K562 (cell line): ENCODE results near the gene KCNK3. TPM values are rescaled to one million over a fixed set of nuclear protein-coding genes. Genes with fewer than 3 reads are reported as not detected.

Experiments used
- ARID3A ChIP-seq: IDR thresholded peaks from 2 replicates; pipeline ENCODE4 v1.6.1; 2012; ENCODE audit warnings: low read depth, low read length, improper control_type of control experiment, borderline replicate concordance
- ATF7 ChIP-seq: fragments of 450-650 bp; IDR thresholded peaks from 2 replicates; pipeline ENCODE4 v1.7.1; 2014; ENCODE audit warnings: mild to moderate bottlenecking, moderate library complexity
- BHLHE40 ChIP-seq: IDR thresholded peaks from 2 replicates; pipeline ENCODE4 v1.6.1; 2011; ENCODE audit warnings: low read length, improper control_type of control experiment
- CREB1 ChIP-seq, 2 experiments: sonication (generic) in 1 of 2; formaldehyde crosslinking in 1 of 2; IDR thresholded peaks; 2 replicates each; pipeline versions ENCODE4 v1.6.1 to v1.8.0; 2012 to 2022; ENCODE audit warnings: inconsistent platforms in 1 of 2, mild to moderate bottlenecking in 1 of 2, missing genetic modification reagents in 1 of 2, moderate library complexity in 1 of 2
- DMBX1 ChIP-seq: fragments of 250-450 bp; sonication (Bioruptor Pico); IDR thresholded peaks from 2 replicates; pipeline ENCODE4 v1.8.0; 2022; ENCODE audit warnings: inconsistent platforms, mild to moderate bottlenecking, moderate library complexity, borderline replicate concordance
- HDAC1 ChIP-seq, 2 experiments: fragments of 450-650 bp; IDR thresholded peaks; 2 replicates each; pipeline ENCODE4 v1.6.1; 2016 to 2017; ENCODE audit warnings: inconsistent platforms in 1 of 2, mild to moderate bottlenecking in 1 of 2, moderate library complexity in 1 of 2
- IRF1 ChIP-seq: sonication (generic); formaldehyde crosslinking; IDR thresholded peaks from 2 replicates; pipeline ENCODE4 v1.8.0; 2022; ENCODE audit warnings: missing genetic modification reagents, mild to moderate bottlenecking, borderline replicate concordance
- MEIS2 ChIP-seq: fragments of 450-650 bp; IDR thresholded peaks from 2 replicates; pipeline ENCODE4 v1.6.1; 2014; ENCODE audit warnings: mild to moderate bottlenecking; ENCODE audit not compliant: partially characterized antibody
- MNT ChIP-seq, 2 experiments: fragments of 450-650 bp; conservative IDR thresholded peaks; 2 replicates each; pipeline ENCODE4 v1.6.1; 2017; ENCODE audit warnings: mild to moderate bottlenecking in 2 of 2, moderate library complexity in 2 of 2
- USF1 ChIP-seq: sonication (generic); formaldehyde crosslinking; IDR thresholded peaks from 2 replicates; pipeline ENCODE4 v1.9.0; 2022; ENCODE audit warnings: mild to moderate bottlenecking, missing genetic modification reagents
- YY1 ChIP-seq, 3 experiments: IDR thresholded peaks; 2 replicates each; pipeline ENCODE4 v1.6.1; 2011; ENCODE audit warnings: low read length in 2 of 3, mild to moderate bottlenecking in 2 of 3, moderate library complexity in 2 of 3, borderline replicate concordance in 1 of 3, control low read depth in 1 of 3, low read depth in 1 of 3; ENCODE audit not compliant: insufficient read depth in 3 of 3, insufficient replicate concordance in 2 of 3, control insufficient read depth in 1 of 3, insufficient read length in 1 of 3; ENCODE audit errors: extremely low read depth in 1 of 3
- ZBTB17 ChIP-seq: fragments of 450-650 bp; formaldehyde crosslinking; IDR thresholded peaks from 2 replicates; pipeline ENCODE4 v1.4.0; 2020; ENCODE audit warnings: mild to moderate bottlenecking
- ZNF324 ChIP-seq: fragments of 250-450 bp; sonication (Bioruptor Pico); IDR thresholded peaks from 2 replicates; pipeline ENCODE4 v1.4.0; 2020; ENCODE audit warnings: mild to moderate bottlenecking
- ZNF592 ChIP-seq: fragments of 450-650 bp; IDR thresholded peaks from 2 replicates; pipeline ENCODE4 v1.6.1; 2017; ENCODE audit warnings: antibody characterized with exemption, mild to moderate bottlenecking
- ZNF696 ChIP-seq: fragments of 250-450 bp; sonication (Bioruptor Pico); conservative IDR thresholded peaks from 2 replicates; pipeline ENCODE4 v1.4.0; 2020; ENCODE audit warnings: mild to moderate bottlenecking, moderate library complexity
- polyA plus RNA-seq, 8 experiments: library from polyadenylated mRNA; depleted of rRNA in 4 of 8; stranded (reverse) in 5 of 8; unstranded in 3 of 8; fragments of >200 nt; fragmentation: Nextera tagmentation in 2 of 8; fragmentation: Illumina TruSeq in 1 of 8; extraction: Ambion mirVana in 2 of 8; extraction: Trizol in 1 of 8; gene quantifications; 2 replicates each; pipeline versions ENCODE4 v1.2.1 to v1.2.3, GENCODE V29; 2011 to 2014; ENCODE audit warnings: inconsistent platforms in 1 of 8, missing spikeins in 1 of 8
- total RNA-seq, 7 experiments: library from RNA; depleted of rRNA in 6 of 7; stranded (reverse); fragments of >200 nt in 6 of 7; fragmentation: Illumina TruSeq in 2 of 7; extraction: Trizol in 2 of 7; gene quantifications; 2 replicates each; pipeline versions ENCODE4 v1.2.1 to v1.2.3, GENCODE V29; 2011 to 2021; ENCODE audit warnings: low replicate concordance in 1 of 7

KCNK3 gene
- total and polyA plus RNA-seq, 9 of the 15 experiments (the other 6 are each of a cell fraction or from before 2014, with no cell fraction given), result 0.01 to 0.20 (median 0.07) TPM; not detected in 5

GRCh38 chr2:26767129-26767528 lies 74.6 kb downstream of the KCNK3 start (continued):
- no peak for TF ChIP-seq YY1 (IDR thresholded peaks at IDR 0.05; ENCODE audit: borderline replicate concordance in 1 of 3, control insufficient read depth in 1 of 3, extremely low read depth in 1 of 3, insufficient read depth in 3 of 3, insufficient read length in 1 of 3, insufficient replicate concordance in 2 of 3, low read depth in 1 of 3, low read length in 2 of 3)
- TF ChIP-seq BHLHE40, result peak; percentile 86
- peak; percentile 43; the same call in 1 of the 2 replicates for TF ChIP-seq ZNF592
- no peak for TF ChIP-seq ZBTB17 (CRISPR knock-in tag)
- no peak for TF ChIP-seq IRF1 (CRISPR knock-in tag)
- TF ChIP-seq HDAC1 (IDR thresholded peaks at IDR 0.05), result peak in 1 of 2 experiments; percentile 25; a peak in 1 of 4 replicates
- TF ChIP-seq USF1 (CRISPR knock-in tag), result peak; percentile 55
- TF ChIP-seq CREB1 (IDR thresholded peaks at IDR 0.05), result no peak
- TF ChIP-seq CREB1 (CRISPR knock-in tag; IDR thresholded peaks at IDR 0.05), result no peak
- TF ChIP-seq MNT (conservative IDR thresholded peaks at IDR 0.05), result peak in 1 of 2 experiments; percentile 46; a peak in 1 of 4 replicates
- peak; percentile 72 for TF ChIP-seq MEIS2
- TF ChIP-seq ZNF696, result no peak
- no peak for TF ChIP-seq ATF7
- TF ChIP-seq ZNF324 (CRISPR knock-in tag), result no peak
- TF ChIP-seq DMBX1 (CRISPR knock-in tag), result peak; percentile 36; the same call in 1 of the 2 replicates
- no peak for TF ChIP-seq ARID3A
